ENCODE results near the gene PPIG.

- no peak for TF ChIP-seq CTCF (conservative IDR thresholded peaks at IDR 0.05)
- TF ChIP-seq EZH2 (IDR thresholded peaks at IDR 0.05; ENCODE audit: low read depth) = no peak
These were observed 88.3 kb downstream of the PPIG start for GRCh38 chr2:169672406-169672805.

All from PC-9 (cell line).